Measurements from ENCODE around the gene KRTAP10-6. TPM values are rescaled to one million over a fixed set of nuclear protein-coding genes. Genes with fewer than 3 reads are reported as not detected.

KRTAP10-6 gene
- polyA plus RNA-seq, 4 donors: not detected

DNA sequence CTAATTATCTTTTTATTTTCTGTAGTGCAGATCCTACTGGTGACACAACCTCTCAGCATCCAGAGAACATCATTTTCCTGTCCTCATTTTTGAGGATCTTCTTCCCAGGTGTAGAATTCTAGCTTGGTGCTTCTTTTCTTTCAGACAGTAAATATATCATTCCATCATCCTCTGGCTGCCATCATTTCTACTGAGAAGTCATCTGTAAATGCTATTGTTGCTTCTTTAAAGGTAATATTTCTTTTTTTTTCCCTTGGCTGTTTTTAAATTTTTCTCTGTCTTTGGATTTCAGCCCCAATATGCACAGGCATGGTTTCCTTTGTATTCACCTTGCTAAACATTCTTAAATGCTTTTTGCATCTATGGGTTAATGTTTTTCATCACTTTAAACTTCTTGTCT, 31.3 kb upstream of the KRTAP10-6 start:
- Histone ChIP-seq H3K27me3 (ENCODE audit: control insufficient read depth in 3 of 3, insufficient read depth in 3 of 3, low read length in 3 of 3) (no peaks in the 10 kb centered on the region), H3K27ac (ENCODE audit: low read depth in 1 of 3, low read length in 2 of 3) (no peak overlapping the region), H3K4me3 (ENCODE audit: low read depth in 1 of 3, low read length in 3 of 3) (no peak overlapping the region), H3K36me3 (ENCODE audit: control insufficient read depth in 3 of 3, insufficient read depth in 2 of 3, low read depth in 1 of 3, low read length in 3 of 3) (no peaks in the 10 kb centered on the region), H3K4me1 (ENCODE audit: control insufficient read depth in 3 of 3, insufficient read depth in 2 of 3, low read depth in 1 of 3, low read length in 2 of 3) (no peaks in the 10 kb centered on the region), H3K9me3 (ENCODE audit: control insufficient read depth in 2 of 2, insufficient read depth in 1 of 2, low read depth in 1 of 2, low read length in 1 of 2) (peaks cover 0 to 5% of the 10 kb centered on the region in 2 donors)
- DNase-seq (no peak), FAIRE-seq (no peak)

DNA sequence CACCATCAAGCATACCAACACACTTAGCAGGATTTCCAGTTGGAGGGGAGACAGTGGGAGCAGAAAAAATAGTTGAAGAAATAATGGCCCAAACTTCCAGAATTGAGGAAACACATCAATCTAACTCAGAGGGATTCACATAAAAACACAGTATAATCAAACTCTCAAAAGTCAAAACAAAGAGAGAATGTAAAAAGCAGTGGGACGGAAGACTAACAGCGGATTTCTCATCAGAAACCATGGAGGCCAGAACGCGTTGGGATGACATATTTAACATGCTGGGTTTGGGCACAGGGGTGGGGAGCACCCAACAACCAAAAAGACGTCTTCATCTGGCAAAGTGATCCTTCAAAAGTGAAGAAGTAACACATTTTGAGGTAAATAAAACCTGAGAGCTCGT, 27.6 kb upstream of the KRTAP10-6 start:
- no peak for FAIRE-seq
- peaks cover 0 to 2% (median 0%) of the 10 kb centered on the region in 3 donors for H3K4me1 ChIP-seq (ENCODE audit: control insufficient read depth in 3 of 3, insufficient read depth in 2 of 3, low read depth in 1 of 3, low read length in 2 of 3)
- 86 to 90% (median 88%) methylated on average over 6 of the region's 6 CpGs for WGBS, 3 donors
- H3K9me3 ChIP-seq (ENCODE audit: control insufficient read depth in 2 of 2, insufficient read depth in 1 of 2, low read depth in 1 of 2, low read length in 1 of 2): peaks cover 0 to 5% of the 10 kb centered on the region in 2 donors
- H3K27ac ChIP-seq (ENCODE audit: low read depth in 1 of 3, low read length in 2 of 3): no peak overlapping the region
- peaks cover 0 to 2% (median 0%) of the 10 kb centered on the region in 3 donors for H3K27me3 ChIP-seq (ENCODE audit: control insufficient read depth in 3 of 3, insufficient read depth in 3 of 3, low read length in 3 of 3)
- H3K36me3 ChIP-seq (ENCODE audit: control insufficient read depth in 3 of 3, insufficient read depth in 2 of 3, low read depth in 1 of 3, low read length in 3 of 3): no peaks in the 10 kb centered on the region
- DNase-seq: no peak
- H3K4me3 ChIP-seq (ENCODE audit: low read depth in 1 of 3, low read length in 3 of 3): no peak overlapping the region

DNA sequence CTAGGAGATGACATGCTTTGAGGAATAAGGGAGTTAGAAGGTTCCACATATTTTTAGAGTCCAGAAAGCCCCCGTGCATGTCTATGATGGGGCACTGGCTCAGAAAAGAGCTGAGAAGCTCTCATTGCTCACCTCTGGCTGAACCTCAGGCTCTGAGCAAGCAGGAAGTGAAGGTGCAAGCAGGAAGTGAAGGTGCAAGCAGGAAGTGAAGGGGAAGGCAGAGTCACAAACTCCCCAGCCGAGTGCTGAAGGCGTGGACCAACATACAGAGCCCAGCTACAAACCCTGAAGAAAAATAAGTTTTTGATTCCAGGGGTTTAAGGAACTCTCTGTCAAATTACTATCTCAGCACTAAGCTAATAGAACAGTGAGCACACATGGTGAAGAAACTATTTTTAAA, 26.6 kb upstream of the KRTAP10-6 start:
- H3K4me1 ChIP-seq (ENCODE audit: control insufficient read depth in 3 of 3, insufficient read depth in 2 of 3, low read depth in 1 of 3, low read length in 2 of 3): peaks cover 0 to 2% (median 0%) of the 10 kb centered on the region in 3 donors
- H3K4me3 ChIP-seq (ENCODE audit: low read depth in 1 of 3, low read length in 3 of 3): no peak overlapping the region
- peak overlapping the region in 2 of 3 donors; percentile 45 to 77 for H3K27ac ChIP-seq (ENCODE audit: low read depth in 1 of 3, low read length in 2 of 3)
- FAIRE-seq: no peak
- 51 to 57% (median 56%) methylated on average over 3 of the region's 3 CpGs for WGBS, 3 donors
- H3K27me3 ChIP-seq (ENCODE audit: control insufficient read depth in 3 of 3, insufficient read depth in 3 of 3, low read length in 3 of 3): peaks cover 0 to 2% (median 0%) of the 10 kb centered on the region in 3 donors
- peaks cover 0 to 5% of the 10 kb centered on the region in 2 donors for H3K9me3 ChIP-seq (ENCODE audit: control insufficient read depth in 2 of 2, insufficient read depth in 1 of 2, low read depth in 1 of 2, low read length in 1 of 2)
- no peaks in the 10 kb centered on the region for H3K36me3 ChIP-seq (ENCODE audit: control insufficient read depth in 3 of 3, insufficient read depth in 2 of 3, low read depth in 1 of 3, low read length in 3 of 3)
- peak in 1 of 2 donors; percentile 51 for DNase-seq

DNA sequence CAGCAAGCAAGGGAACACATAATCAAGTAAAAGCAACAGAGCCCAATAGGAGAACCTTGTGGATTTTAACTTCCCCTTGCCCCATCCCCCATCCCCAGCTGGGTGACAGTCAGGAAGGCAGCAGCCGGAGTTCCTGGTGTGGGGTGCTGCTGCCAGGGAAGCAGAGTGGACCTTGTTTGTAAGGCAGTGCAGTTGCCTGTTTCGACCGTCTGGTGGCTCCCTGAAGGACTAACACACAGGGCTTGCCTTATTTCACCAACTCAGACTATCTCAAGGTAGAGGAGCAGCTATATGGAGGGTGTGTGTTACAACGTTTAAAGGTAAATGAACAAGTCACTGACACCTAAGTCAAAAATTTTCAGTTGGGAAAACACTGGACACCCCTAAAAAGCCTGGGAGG, 26.2 kb upstream of the KRTAP10-6 start:
- peaks cover 0 to 2% (median 0%) of the 10 kb centered on the region in 3 donors for H3K4me1 ChIP-seq (ENCODE audit: control insufficient read depth in 3 of 3, insufficient read depth in 2 of 3, low read depth in 1 of 3, low read length in 2 of 3)
- H3K9me3 ChIP-seq (ENCODE audit: control insufficient read depth in 2 of 2, insufficient read depth in 1 of 2, low read depth in 1 of 2, low read length in 1 of 2): peaks cover 0 to 5% of the 10 kb centered on the region in 2 donors
- no peak for FAIRE-seq
- H3K27me3 ChIP-seq (ENCODE audit: control insufficient read depth in 3 of 3, insufficient read depth in 3 of 3, low read length in 3 of 3): peaks cover 0 to 2% (median 0%) of the 10 kb centered on the region in 3 donors
- DNase-seq: peak; percentile 6 to 48
- H3K36me3 ChIP-seq (ENCODE audit: control insufficient read depth in 3 of 3, insufficient read depth in 2 of 3, low read depth in 1 of 3, low read length in 3 of 3): no peaks in the 10 kb centered on the region
- no peak overlapping the region for H3K4me3 ChIP-seq (ENCODE audit: low read depth in 1 of 3, low read length in 3 of 3)
- H3K27ac ChIP-seq (ENCODE audit: low read depth in 1 of 3, low read length in 2 of 3): peak overlapping the region in 1 of 3 donors; percentile 77
- WGBS, 3 donors: 21 to 30% (median 24%) methylated on average over 4 of the region's 4 CpGs

DNA sequence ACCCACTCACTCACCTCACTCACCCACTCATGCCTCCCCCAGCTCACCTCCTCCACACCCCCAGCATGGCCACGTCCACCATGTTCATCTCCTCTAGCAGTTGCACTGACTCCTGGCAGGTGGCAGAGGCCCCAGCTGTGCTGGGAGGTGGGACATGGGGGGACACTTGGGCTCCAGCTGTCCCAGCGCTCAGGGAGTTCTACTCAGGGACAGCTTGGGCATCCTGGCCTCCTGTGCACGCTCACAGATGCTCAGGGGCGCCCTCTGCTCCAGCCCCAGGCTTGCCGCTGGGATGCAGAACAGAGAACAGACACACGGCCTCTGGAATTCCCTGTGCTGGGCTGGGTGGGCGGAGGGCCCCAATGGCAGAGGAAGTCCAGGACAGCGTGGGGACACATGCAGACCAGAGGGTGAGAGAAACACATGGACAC, 24.8 kb upstream of the KRTAP10-6 start:
- H3K4me1 ChIP-seq (ENCODE audit: control insufficient read depth in 3 of 3, insufficient read depth in 2 of 3, low read depth in 1 of 3, low read length in 2 of 3): peaks cover 0 to 2% (median 0%) of the 10 kb centered on the region in 3 donors
- peaks cover 0 to 2% (median 0%) of the 10 kb centered on the region in 3 donors for H3K27me3 ChIP-seq (ENCODE audit: control insufficient read depth in 3 of 3, insufficient read depth in 3 of 3, low read length in 3 of 3)
- no peaks in the 10 kb centered on the region for H3K36me3 ChIP-seq (ENCODE audit: control insufficient read depth in 3 of 3, insufficient read depth in 2 of 3, low read depth in 1 of 3, low read length in 3 of 3)
- no peak overlapping the region for H3K27ac ChIP-seq (ENCODE audit: low read depth in 1 of 3, low read length in 2 of 3)
- 57 to 65% (median 64%) methylated on average over 8 of the region's 8 CpGs for WGBS, 3 donors
- H3K4me3 ChIP-seq (ENCODE audit: low read depth in 1 of 3, low read length in 3 of 3): no peak overlapping the region
- FAIRE-seq (no peak), DNase-seq (no peak)
- H3K9me3 ChIP-seq (ENCODE audit: control insufficient read depth in 2 of 2, insufficient read depth in 1 of 2, low read depth in 1 of 2, low read length in 1 of 2): no peaks in the 10 kb centered on the region

DNA sequence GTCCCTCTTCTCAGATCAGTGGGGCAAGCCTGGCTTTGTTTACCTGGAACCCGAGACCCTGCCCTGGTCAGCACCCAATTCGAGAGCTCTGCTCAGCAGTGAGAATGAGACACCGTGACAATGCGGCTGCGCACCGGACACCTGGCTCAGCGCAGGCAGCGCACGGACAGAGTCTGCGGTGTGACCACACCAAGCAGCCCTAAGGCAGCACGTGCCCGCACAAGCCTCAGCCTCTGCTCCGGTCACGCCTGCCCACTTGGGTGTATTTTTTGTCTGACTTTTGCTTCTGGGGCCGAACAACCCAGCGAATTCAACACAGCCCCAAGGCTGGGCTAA, 24.3 kb upstream of the KRTAP10-6 start:
- 81 to 83% (median 82%) methylated on average over 16 of the region's 16 CpGs for WGBS, 3 donors
- Histone ChIP-seq H3K27me3 (ENCODE audit: control insufficient read depth in 3 of 3, insufficient read depth in 3 of 3, low read length in 3 of 3) (peaks cover 0 to 2% (median 0%) of the 10 kb centered on the region in 3 donors), H3K27ac (ENCODE audit: low read depth in 1 of 3, low read length in 2 of 3) (no peak overlapping the region), H3K9me3 (ENCODE audit: control insufficient read depth in 2 of 2, insufficient read depth in 1 of 2, low read depth in 1 of 2, low read length in 1 of 2) (peaks cover 0 to 4% of the 10 kb centered on the region in 2 donors), H3K4me1 (ENCODE audit: control insufficient read depth in 3 of 3, insufficient read depth in 2 of 3, low read depth in 1 of 3, low read length in 2 of 3) (peaks cover 0 to 2% (median 0%) of the 10 kb centered on the region in 3 donors), H3K36me3 (ENCODE audit: control insufficient read depth in 3 of 3, insufficient read depth in 2 of 3, low read depth in 1 of 3, low read length in 3 of 3) (no peaks in the 10 kb centered on the region), H3K4me3 (ENCODE audit: low read depth in 1 of 3, low read length in 3 of 3) (no peak overlapping the region)
- no peak for DNase-seq
- no peak for FAIRE-seq

DNA sequence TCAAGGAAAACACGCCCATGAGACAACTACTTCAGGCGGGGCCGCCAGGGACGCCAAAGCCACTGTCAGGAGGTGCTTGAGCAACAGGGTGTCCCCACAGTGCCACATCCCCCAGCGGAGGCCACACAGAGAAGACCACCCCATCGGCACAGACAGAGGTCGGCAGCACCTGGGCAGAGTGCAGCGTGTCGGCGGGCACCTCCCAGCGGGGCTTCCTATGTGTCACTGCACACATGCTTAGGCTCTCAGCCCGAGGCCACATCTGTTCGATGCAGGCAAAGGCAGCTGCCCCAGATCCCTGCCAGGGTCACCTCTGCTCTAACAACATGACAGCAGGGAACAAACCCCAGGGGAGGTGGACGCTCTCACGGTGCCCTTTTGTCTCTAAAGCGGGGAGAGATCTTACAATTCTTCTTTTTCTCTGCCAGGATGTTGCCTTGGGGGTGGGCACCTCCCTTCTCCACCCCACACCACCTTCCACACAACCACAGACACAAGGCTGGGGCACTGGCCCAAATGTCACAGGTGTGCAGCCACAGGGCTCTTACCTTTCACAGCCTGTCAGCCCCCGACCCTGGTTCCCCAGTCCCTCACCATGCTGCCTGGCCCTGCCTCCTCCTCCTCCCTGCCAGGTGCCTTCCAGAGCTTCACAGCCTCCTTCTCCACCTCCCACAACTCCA, 23.7 kb upstream of the KRTAP10-6 start:
- FAIRE-seq (no peak), DNase-seq (no peak)
- WGBS, 3 donors: 74 to 82% (median 79%) methylated on average over 17 of the region's 17 CpGs
- H3K27me3 ChIP-seq (ENCODE audit: control insufficient read depth in 3 of 3, insufficient read depth in 3 of 3, low read length in 3 of 3): peaks cover 0 to 2% (median 0%) of the 10 kb centered on the region in 3 donors
- peaks cover 0 to 2% (median 0%) of the 10 kb centered on the region in 3 donors for H3K4me1 ChIP-seq (ENCODE audit: control insufficient read depth in 3 of 3, insufficient read depth in 2 of 3, low read depth in 1 of 3, low read length in 2 of 3)
- peaks cover 0 to 9% of the 10 kb centered on the region in 2 donors for H3K9me3 ChIP-seq (ENCODE audit: control insufficient read depth in 2 of 2, insufficient read depth in 1 of 2, low read depth in 1 of 2, low read length in 1 of 2)
- no peaks in the 10 kb centered on the region for H3K36me3 ChIP-seq (ENCODE audit: control insufficient read depth in 3 of 3, insufficient read depth in 2 of 3, low read depth in 1 of 3, low read length in 3 of 3)
- H3K4me3 ChIP-seq (ENCODE audit: low read depth in 1 of 3, low read length in 3 of 3): no peak overlapping the region
- no peak overlapping the region for H3K27ac ChIP-seq (ENCODE audit: low read depth in 1 of 3, low read length in 2 of 3)

DNA sequence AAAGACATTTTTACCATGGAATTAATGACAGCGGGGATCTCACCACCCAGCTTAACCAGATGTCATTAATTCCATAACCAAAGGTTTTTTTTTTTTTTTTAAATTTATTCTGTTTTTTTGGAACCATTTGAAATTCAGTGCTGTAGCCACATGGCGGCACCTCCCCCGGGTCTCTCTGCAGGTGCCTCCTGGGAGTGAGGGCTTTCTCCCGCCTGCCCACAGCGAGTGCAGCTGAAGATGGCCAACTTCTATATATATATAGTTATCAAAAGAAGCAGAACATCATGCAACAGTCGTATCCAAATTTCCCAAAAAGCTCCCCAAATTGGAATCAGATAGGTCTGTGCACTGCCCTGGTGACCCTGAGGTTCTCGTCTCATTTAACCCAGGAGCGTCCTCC, 23.2 kb upstream of the KRTAP10-6 start:
- Histone ChIP-seq H3K27ac (ENCODE audit: low read depth in 1 of 3, low read length in 2 of 3) (no peak overlapping the region), H3K4me3 (ENCODE audit: low read depth in 1 of 3, low read length in 3 of 3) (no peak overlapping the region), H3K27me3 (ENCODE audit: control insufficient read depth in 3 of 3, insufficient read depth in 3 of 3, low read length in 3 of 3) (peaks cover 0 to 2% (median 0%) of the 10 kb centered on the region in 3 donors), H3K36me3 (ENCODE audit: control insufficient read depth in 3 of 3, insufficient read depth in 2 of 3, low read depth in 1 of 3, low read length in 3 of 3) (no peaks in the 10 kb centered on the region), H3K4me1 (ENCODE audit: control insufficient read depth in 3 of 3, insufficient read depth in 2 of 3, low read depth in 1 of 3, low read length in 2 of 3) (peaks cover 0 to 2% (median 0%) of the 10 kb centered on the region in 3 donors), H3K9me3 (ENCODE audit: control insufficient read depth in 2 of 2, insufficient read depth in 1 of 2, low read depth in 1 of 2, low read length in 1 of 2) (peaks cover 0 to 13% of the 10 kb centered on the region in 2 donors)
- FAIRE-seq (no peak), DNase-seq (no peak)
- WGBS, 3 donors: 68 to 80% (median 79%) methylated on average over 8 of the region's 8 CpGs

All from small intestine (tissue), 7 donors.